Caco-2 (cell line): ENCODE results near the gene WASHC4. TPM values are rescaled to one million over a fixed set of nuclear protein-coding genes. Genes with fewer than 3 reads are reported as not detected.

ENCODE experiments used
- BruUV-seq: library from RNA; stranded (reverse); fragments of 400-500 nt; replicated peaks from 2 replicates; lab custom pipeline; 2021; lab: Mats Ljungman, UMichigan
- CTCF ChIA-PET: fragments of 300-600 bp; sonication (Branson Sonifier 250); formaldehyde crosslinking; loops from one replicate; lab custom pipeline; 2022; ENCODE audit warnings: antibody characterized with exemption; lab: Charles Lee
- POLR2A ChIA-PET: fragments of 300-600 bp; sonication (Branson Sonifier 250); formaldehyde crosslinking; loops from one replicate; lab custom pipeline; 2022; ENCODE audit warnings: antibody characterized with exemption; lab: Charles Lee
- DNase-seq, 2 experiments: peaks; one replicate each; pipeline versions ENCODE4 v3.0.0 to v3.0.0-alpha.2; 2020 to 2022
- H3K27me3 ChIP-seq: replicated peaks from 2 replicates; pipeline ENCODE4 v1.6.0; 2011; ENCODE audit warnings: low read length; ENCODE audit not compliant: control insufficient read depth, insufficient read depth
- H3K36me3 ChIP-seq: 2 replicates; pipeline ENCODE4 v1.5.1; 2011; ENCODE audit warnings: low read length; ENCODE audit not compliant: control insufficient read depth, insufficient read depth
- H3K4me1 ChIP-seq: fragments of 250-450 bp; sonication (Bioruptor Pico); 2 replicates; pipeline ENCODE4 v1.5.1; 2020; ENCODE audit warnings: mild to moderate bottlenecking
- H3K4me3 ChIP-seq: 2 replicates; pipeline ENCODE4 v1.5.1; 2011; ENCODE audit warnings: low read depth, mild to moderate bottlenecking, control low read depth, low read length
- H3K9me3 ChIP-seq: fragments of 250-450 bp; sonication (Bioruptor Pico); 2 replicates; pipeline ENCODE4 v1.5.1; 2020; ENCODE audit warnings: mild to moderate bottlenecking, moderate library complexity
- H3K27ac Mint-ChIP-seq: one replicate; pipeline ENCODE4 v1.8.0; 2022; ENCODE audit warnings: mixed read lengths; ENCODE audit not compliant: unreplicated experiment
- H3K27me3 Mint-ChIP-seq: one replicate; pipeline ENCODE4 v1.8.0; 2022; ENCODE audit warnings: mixed read lengths; ENCODE audit not compliant: insufficient read depth, unreplicated experiment
- H3K36me3 Mint-ChIP-seq: one replicate; pipeline ENCODE4 v1.8.0; 2022; ENCODE audit warnings: mild to moderate bottlenecking, mixed read lengths; ENCODE audit not compliant: insufficient read depth, unreplicated experiment
- H3K4me1 Mint-ChIP-seq: one replicate; pipeline ENCODE4 v1.8.0; 2022; ENCODE audit warnings: low read depth, mixed read lengths; ENCODE audit not compliant: unreplicated experiment
- H3K4me3 Mint-ChIP-seq: one replicate; pipeline ENCODE4 v1.8.0; 2022; ENCODE audit warnings: mild to moderate bottlenecking, moderate library complexity, mixed read lengths; ENCODE audit not compliant: unreplicated experiment
- H3K9me3 Mint-ChIP-seq: one replicate; pipeline ENCODE4 v1.8.0; 2022; ENCODE audit warnings: mixed read lengths; ENCODE audit not compliant: unreplicated experiment
- CTCF ChIP-seq, 2 experiments: fragments of 200-600 bp in 1 of 2; IDR thresholded peaks; 1 replicate in 1 of 2; 2 replicates in 1 of 2; pipeline versions ENCODE4 v1.5.1 to v1.8.0; 2011 to 2022; ENCODE audit warnings: antibody characterized with exemption in 1 of 2, control low read depth in 1 of 2, inconsistent platforms in 1 of 2, low read depth in 1 of 2, low read length in 1 of 2, mild to moderate bottlenecking in 1 of 2, moderate library complexity in 1 of 2; ENCODE audit not compliant: insufficient read depth in 1 of 2, severe bottlenecking in 1 of 2, unreplicated experiment in 1 of 2
- intact Hi-C: fragments of 100-400 bp; cut with micrococcal nuclease; formaldehyde crosslinking; loops from one replicate; pipeline ENCODE4 v1.10.0; 2022; ENCODE audit not compliant: unreplicated experiment
- total RNA-seq: library from RNA; stranded (reverse); gene quantifications from 2 replicates; pipeline ENCODE4 v1.2.3, GENCODE V29; 2022

Gene WASHC4
- total RNA-seq, 1 experiment from 2014 or later, result 41.0 TPM

- Mint-ChIP-seq H3K4me1 (peaks cover 35% of the 10 kb centered on the region), H3K9me3 (no peaks in the 10 kb centered on the region), H3K36me3 (peaks cover 76% of the 10 kb centered on the region), H3K27me3 (no peaks in the 10 kb centered on the region), H3K27ac (no peak overlapping the region), H3K4me3 (no peak overlapping the region)
- Histone ChIP-seq H3K36me3 (peaks cover 6% of the 10 kb centered on the region), H3K4me3 (no peak overlapping the region), H3K27me3 (no peaks in the 10 kb centered on the region), H3K9me3 (no peaks in the 10 kb centered on the region), H3K4me1 (peaks cover 40% of the 10 kb centered on the region)
- BruUV-seq, result no TSS peak
- no peak for TF ChIP-seq CTCF (IDR thresholded peaks at IDR 0.05; ENCODE audit: insufficient read depth in 1 of 2, low read depth in 1 of 2, low read length in 1 of 2, severe bottlenecking in 1 of 2, unreplicated experiment in 1 of 2)
- DNase-seq, result no peak
- intact Hi-C loops, result no loop called here
- ChIA-PET CTCF (no interaction called here), POLR2A (no interaction called here)
Measured at GRCh38 chr12:105212438-105212837, 104.9 kb downstream of the WASHC4 start.

- no peaks in the 10 kb centered on the region for H3K9me3 Mint-ChIP-seq
- H3K4me1 Mint-ChIP-seq, result peaks cover 25% of the 10 kb centered on the region
- intact Hi-C loops, result loop anchor here (2.0 kb wide), 1 partner anchor 15 kb away; no protein-coding TSS in a partner anchor
- peak in 1 of 2 experiments; percentile 20 for DNase-seq
- H3K36me3 Mint-ChIP-seq, result peaks cover 66% of the 10 kb centered on the region
- no peaks in the 10 kb centered on the region for H3K27me3 ChIP-seq
- peaks cover 3% of the 10 kb centered on the region; the same call in 1 of the 2 replicates for H3K36me3 ChIP-seq
- ChIA-PET CTCF (interaction anchor here (0.5 kb wide), 1 partner anchor 118 kb away, joined by 3 read pairs; no protein-coding TSS in a partner anchor), POLR2A (interaction anchor here (1.0 to 1.2 kb wide), 2 partner anchors 15 to 22 kb away, joined by 4 to 9 read pairs; partner anchors contain the start of gene APPL2)
- H3K4me1 ChIP-seq, result peaks cover 37% of the 10 kb centered on the region
- H3K9me3 ChIP-seq, result no peaks in the 10 kb centered on the region
- peak overlapping the region; percentile 92 for H3K27ac Mint-ChIP-seq
- peak overlapping the region; percentile 40 for H3K4me3 Mint-ChIP-seq
- no TSS peak for BruUV-seq
- no peaks in the 10 kb centered on the region for H3K27me3 Mint-ChIP-seq
- no peak for TF ChIP-seq CTCF (IDR thresholded peaks at IDR 0.05; ENCODE audit: insufficient read depth in 1 of 2, low read depth in 1 of 2, low read length in 1 of 2, severe bottlenecking in 1 of 2, unreplicated experiment in 1 of 2)
- no peak overlapping the region for H3K4me3 ChIP-seq
Measured at GRCh38 chr12:105214148-105214547, 106.6 kb downstream of the WASHC4 start.

- peaks cover 32% of the 10 kb centered on the region for H3K4me1 ChIP-seq
- no TSS peak for BruUV-seq
- ChIA-PET POLR2A (interaction anchor here (0.5 to 1.2 kb wide), 4 partner anchors 15 to 130 kb away, joined by 3 to 9 read pairs (median 5); partner anchors contain the start of genes APPL2 and WASHC4), CTCF (no interaction called here)
- DNase-seq, result peak; percentile 82 to 92
- no peaks in the 10 kb centered on the region for H3K9me3 Mint-ChIP-seq
- peak overlapping the region; percentile 40 for H3K4me3 Mint-ChIP-seq
- no peaks in the 10 kb centered on the region for H3K27me3 Mint-ChIP-seq
- peaks cover 65% of the 10 kb centered on the region for H3K36me3 Mint-ChIP-seq
- H3K4me3 ChIP-seq, result no peak overlapping the region
- no peak for TF ChIP-seq CTCF (IDR thresholded peaks at IDR 0.05; ENCODE audit: insufficient read depth in 1 of 2, low read depth in 1 of 2, low read length in 1 of 2, severe bottlenecking in 1 of 2, unreplicated experiment in 1 of 2)
- peak overlapping the region; percentile 92 for H3K27ac Mint-ChIP-seq
- peaks cover 22% of the 10 kb centered on the region for H3K4me1 Mint-ChIP-seq
- H3K9me3 ChIP-seq, result no peaks in the 10 kb centered on the region
- peaks cover 3% of the 10 kb centered on the region; the same call in 1 of the 2 replicates for H3K36me3 ChIP-seq
- intact Hi-C loops, result loop anchor here (2.0 kb wide), 1 partner anchor 14 kb away; no protein-coding TSS in a partner anchor
- H3K27me3 ChIP-seq, result no peaks in the 10 kb centered on the region
Measured at GRCh38 chr12:105214670-105215375, 107.3 kb downstream of the WASHC4 start.
